PC-3 (cell line): ENCODE results near the gene DKK3.

Experiments used
- CTCF ChIP-seq: fragments of 300-600 bp; sonication (generic); conservative IDR thresholded peaks from 2 replicates; pipeline ENCODE4 v1.5.1; 2017; ENCODE audit warnings: antibody characterized with exemption, low read depth, mild to moderate bottlenecking, low read length
- EZH2 ChIP-seq: fragments of 300-600 bp; sonication (generic); IDR thresholded peaks from one replicate; pipeline ENCODE4 v1.6.1; 2017; ENCODE audit warnings: antibody characterized with exemption, mild to moderate bottlenecking, low read length; ENCODE audit not compliant: unreplicated experiment
- EZH2phosphoT487 ChIP-seq: fragments of 300-600 bp; sonication (generic); IDR thresholded peaks from 2 replicates; pipeline ENCODE4 v1.6.1; 2018; ENCODE audit warnings: mild to moderate bottlenecking, antibody characterized with exemption, low read length, borderline replicate concordance

- no peak for TF ChIP-seq CTCF
- no peak for TF ChIP-seq EZH2phosphoT487
- no peak for TF ChIP-seq EZH2
Observed at GRCh38 chr11:11946878-11947277, 61.5 kb downstream of the DKK3 start.
